HL-60 (cell line): ENCODE data around the gene PRRG3.

ENCODE experiments used
- POLR2AphosphoS5 ChIP-seq: IDR thresholded peaks from 2 replicates; pipeline ENCODE4 v1.6.1; 2012; ENCODE audit warnings: low read depth
- TF ChIP-seq, protein P1 (sequence below): IDR thresholded peaks from 2 replicates; pipeline ENCODE4 v1.6.1; 2012; ENCODE audit warnings: low read depth; ENCODE audit not compliant: insufficient replicate concordance
- TF ChIP-seq, protein P2 (sequence below): IDR thresholded peaks from one replicate; pipeline ENCODE4 v1.5.1; 2011; ENCODE audit warnings: low read length, control low read depth, inconsistent platforms; ENCODE audit not compliant: insufficient read depth

DNA sequence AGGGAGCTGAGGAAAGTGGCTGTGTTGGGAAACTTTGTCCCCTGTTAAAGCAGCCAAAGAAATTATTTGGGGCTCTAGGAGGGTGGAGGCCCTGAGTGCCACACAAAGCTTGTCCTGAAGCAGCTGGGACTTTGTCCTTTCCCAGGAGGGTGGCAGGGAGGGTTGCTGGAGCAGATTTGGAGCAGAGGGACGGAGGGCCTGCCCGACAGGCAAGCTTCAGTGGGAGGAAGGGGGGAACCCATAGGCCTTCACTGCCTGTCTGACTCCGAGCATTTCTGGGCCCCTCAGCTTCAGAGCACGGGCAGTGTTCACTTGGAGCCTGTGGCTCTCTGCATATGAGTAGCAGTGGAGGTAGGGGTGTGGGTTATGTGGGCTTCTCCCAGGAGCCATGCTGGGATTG, 32.1 kb downstream of the PRRG3 start:
- TF ChIP-seq, protein P1, sequence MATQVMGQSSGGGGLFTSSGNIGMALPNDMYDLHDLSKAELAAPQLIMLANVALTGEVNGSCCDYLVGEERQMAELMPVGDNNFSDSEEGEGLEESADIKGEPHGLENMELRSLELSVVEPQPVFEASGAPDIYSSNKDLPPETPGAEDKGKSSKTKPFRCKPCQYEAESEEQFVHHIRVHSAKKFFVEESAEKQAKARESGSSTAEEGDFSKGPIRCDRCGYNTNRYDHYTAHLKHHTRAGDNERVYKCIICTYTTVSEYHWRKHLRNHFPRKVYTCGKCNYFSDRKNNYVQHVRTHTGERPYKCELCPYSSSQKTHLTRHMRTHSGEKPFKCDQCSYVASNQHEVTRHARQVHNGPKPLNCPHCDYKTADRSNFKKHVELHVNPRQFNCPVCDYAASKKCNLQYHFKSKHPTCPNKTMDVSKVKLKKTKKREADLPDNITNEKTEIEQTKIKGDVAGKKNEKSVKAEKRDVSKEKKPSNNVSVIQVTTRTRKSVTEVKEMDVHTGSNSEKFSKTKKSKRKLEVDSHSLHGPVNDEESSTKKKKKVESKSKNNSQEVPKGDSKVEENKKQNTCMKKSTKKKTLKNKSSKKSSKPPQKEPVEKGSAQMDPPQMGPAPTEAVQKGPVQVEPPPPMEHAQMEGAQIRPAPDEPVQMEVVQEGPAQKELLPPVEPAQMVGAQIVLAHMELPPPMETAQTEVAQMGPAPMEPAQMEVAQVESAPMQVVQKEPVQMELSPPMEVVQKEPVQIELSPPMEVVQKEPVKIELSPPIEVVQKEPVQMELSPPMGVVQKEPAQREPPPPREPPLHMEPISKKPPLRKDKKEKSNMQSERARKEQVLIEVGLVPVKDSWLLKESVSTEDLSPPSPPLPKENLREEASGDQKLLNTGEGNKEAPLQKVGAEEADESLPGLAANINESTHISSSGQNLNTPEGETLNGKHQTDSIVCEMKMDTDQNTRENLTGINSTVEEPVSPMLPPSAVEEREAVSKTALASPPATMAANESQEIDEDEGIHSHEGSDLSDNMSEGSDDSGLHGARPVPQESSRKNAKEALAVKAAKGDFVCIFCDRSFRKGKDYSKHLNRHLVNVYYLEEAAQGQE: no peak
- no peak for TF ChIP-seq POLR2AphosphoS5
- TF ChIP-seq, protein P2, sequence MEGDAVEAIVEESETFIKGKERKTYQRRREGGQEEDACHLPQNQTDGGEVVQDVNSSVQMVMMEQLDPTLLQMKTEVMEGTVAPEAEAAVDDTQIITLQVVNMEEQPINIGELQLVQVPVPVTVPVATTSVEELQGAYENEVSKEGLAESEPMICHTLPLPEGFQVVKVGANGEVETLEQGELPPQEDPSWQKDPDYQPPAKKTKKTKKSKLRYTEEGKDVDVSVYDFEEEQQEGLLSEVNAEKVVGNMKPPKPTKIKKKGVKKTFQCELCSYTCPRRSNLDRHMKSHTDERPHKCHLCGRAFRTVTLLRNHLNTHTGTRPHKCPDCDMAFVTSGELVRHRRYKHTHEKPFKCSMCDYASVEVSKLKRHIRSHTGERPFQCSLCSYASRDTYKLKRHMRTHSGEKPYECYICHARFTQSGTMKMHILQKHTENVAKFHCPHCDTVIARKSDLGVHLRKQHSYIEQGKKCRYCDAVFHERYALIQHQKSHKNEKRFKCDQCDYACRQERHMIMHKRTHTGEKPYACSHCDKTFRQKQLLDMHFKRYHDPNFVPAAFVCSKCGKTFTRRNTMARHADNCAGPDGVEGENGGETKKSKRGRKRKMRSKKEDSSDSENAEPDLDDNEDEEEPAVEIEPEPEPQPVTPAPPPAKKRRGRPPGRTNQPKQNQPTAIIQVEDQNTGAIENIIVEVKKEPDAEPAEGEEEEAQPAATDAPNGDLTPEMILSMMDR: no peak
